ACHN (cell line): ENCODE data around the gene DNASE1L1.

ENCODE experiments used
- DNase-seq: peaks from one replicate; pipeline ENCODE4 v3.0.0-alpha.2; 2015
- in situ Hi-C: cut with HindIII; loops from 2 replicates; pipeline ENCODE4 v1.10.0; 2017; ENCODE audit warnings: low sequenced_read_pairs, low pct_ligation_motif_present, low pct_unique_long_range_greater_than_20kb

DNASE1L1 gene

DNA sequence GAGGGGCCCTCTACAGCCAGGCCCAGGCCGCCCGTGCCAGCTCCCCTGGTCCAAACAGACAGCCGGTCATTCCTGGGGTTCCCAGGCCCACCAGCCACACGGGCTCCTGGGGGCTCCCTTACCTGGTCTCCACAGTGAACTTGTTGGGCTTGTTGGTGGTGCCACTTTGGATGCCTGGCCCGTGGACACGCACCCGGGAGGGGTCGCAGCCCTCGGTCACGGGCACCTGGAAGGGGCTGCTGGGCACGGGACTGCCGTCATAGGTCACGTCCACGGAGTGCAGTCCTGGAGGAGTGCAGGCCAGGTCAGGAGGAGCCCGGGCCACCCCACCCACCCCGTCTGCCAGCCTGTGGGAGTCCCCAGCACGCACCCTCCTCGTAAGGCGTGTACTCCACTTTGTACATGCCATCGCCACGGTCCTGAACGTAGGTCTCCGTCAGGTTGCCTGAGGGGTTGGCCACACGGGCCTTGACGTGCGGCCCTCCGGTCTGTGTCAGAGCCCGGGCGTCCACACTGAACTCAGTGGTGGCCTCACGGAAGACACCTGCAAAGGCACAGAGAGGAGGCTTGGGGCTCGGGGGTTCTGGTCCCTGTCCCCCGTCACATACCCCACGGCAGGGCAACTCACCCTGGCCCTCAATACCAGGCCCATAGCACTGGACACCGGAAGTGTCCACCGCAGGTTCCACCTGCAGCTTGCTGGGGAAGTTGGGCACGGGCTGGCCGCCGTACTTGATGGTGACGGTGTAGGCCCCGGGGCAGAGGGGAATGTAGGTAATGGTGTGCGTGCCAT is 49.5 kb downstream of the DNASE1L1 start:
- in situ Hi-C loops = no loop called here
- no peak for DNase-seq

GRCh38 chrX:154358829-154359228 is 50.2 kb downstream of the DNASE1L1 start:
- in situ Hi-C loops = no loop called here
- DNase-seq = no peak

- DNase-seq = no peak
- in situ Hi-C loops = no loop called here
Measured at GRCh38 chrX:154358011-154358410, 51.0 kb downstream of the DNASE1L1 start.

DNA sequence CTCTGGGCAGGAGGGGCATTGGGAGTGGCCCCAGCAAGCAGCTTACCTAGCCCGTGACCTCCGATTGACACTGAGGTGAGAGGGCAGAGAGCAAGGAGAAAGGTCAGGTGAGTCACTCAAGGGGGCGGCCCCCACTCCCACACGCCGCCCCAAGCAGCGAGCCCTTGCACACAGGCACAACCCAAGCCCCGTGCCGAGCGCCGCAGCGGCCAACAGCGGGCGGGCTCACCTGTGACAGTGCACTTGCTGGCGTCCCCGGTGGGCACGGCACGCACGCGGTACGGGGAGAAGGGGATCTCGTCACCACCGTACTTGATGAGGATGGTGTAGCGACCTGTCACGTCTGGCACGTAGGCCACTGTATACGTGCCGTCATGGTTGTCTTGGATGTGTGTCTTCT is 51.8 kb downstream of the DNASE1L1 start:
- in situ Hi-C loops = no loop called here
- no peak for DNase-seq

DNA sequence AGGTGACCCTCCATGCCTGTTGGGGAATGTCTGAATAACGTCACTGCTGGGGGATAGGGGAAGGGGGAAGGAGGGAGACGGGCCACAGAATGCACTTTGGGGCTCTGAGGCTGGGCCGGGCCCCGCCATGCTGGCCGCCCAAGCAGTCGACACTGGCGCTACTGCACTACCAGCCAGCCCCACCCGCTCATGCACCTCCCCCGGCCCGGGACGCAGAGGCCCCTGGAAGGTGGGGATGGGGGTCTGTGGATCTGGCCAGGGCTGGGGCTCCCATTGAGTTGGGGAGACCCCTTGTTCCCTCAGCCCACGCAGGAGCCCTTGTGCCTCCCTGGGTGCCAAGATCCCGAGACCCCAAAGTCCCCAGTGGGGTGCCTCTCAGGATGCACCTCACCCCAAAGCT is 52.5 kb downstream of the DNASE1L1 start:
- no peak for DNase-seq

DNA sequence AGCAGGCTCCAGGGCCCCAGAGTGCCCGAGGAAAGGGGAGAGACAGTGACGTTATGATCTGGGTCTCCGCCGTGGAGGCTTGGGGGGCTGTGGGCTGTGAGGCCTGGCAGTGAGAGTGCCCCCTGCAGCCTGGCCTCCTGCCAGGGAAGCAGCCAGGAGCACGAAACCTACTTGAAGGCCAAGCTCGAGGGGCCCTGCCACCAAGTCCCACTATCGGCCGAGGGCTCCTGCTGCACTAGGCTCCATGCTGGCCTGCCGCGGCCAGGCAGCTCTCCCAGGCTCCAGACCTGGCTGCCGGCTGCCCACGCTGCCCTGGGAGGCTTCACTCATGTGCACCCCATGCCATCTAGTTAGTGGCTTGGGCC is 53.3 kb downstream of the DNASE1L1 start:
- no peak for DNase-seq
- in situ Hi-C loops = no loop called here

More for the DNA sequence above, 52.5 kb downstream of the DNASE1L1 start:
- in situ Hi-C loops = no loop called here

DNA sequence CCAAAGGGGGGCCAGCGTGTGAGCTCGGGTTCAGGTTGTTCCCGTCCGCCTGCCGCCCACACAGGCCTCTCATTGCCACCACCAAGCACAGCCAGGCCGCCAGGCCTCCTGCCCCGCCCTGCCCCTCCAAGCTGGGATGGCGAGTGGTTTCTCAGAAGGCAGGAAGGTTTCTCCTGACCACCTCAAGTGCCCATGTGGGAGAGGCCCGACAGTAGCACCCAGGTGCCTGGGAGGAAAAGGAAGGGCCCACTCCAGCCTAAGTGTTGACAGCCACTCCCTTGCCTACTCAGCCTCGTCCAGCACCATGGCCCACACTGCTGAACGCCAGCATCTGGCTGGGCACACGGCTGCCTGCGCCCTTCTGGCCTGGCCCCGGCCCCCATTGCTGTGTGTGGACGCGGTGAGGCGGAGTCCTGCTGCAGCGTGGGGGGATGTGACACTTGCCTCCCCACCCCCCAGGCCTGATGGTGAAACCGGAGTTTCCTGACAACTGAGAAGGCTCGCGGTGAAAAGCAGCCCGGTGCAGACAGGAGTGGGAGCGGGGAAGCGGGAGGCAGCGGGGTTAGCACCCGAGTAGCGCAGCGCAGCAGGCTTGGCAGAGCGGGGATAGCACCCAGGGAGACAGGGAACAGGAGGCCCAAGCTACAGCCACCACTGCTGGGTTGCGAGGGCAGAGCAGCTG is 53.8 kb downstream of the DNASE1L1 start:
- in situ Hi-C loops = no loop called here
- no peak for DNase-seq

GRCh38 chrX:154354516-154354915 is 54.5 kb downstream of the DNASE1L1 start:
- in situ Hi-C loops = no loop called here
- no peak for DNase-seq

DNA sequence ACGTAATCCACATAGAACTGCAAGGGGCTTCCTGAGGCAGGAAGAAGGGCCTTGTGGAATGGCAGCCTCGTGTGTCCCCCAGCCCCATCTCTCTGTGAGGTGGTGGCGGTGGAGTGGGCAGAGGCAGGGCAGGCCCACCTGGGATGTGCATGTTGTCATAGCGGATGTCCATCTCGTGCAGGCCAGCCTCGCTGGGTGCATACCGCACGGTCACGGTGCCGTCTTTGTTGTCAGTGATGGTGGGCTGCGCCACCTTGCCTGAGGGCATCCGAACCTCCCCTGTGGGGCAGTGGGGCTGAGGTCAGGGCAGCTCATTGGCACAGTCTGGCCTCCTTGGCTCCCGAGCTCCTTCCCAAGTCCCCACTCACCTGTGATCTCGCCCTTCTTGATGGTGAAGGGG is 55.0 kb downstream of the DNASE1L1 start:
- no peak for DNase-seq
- in situ Hi-C loops = no loop called here

DNA sequence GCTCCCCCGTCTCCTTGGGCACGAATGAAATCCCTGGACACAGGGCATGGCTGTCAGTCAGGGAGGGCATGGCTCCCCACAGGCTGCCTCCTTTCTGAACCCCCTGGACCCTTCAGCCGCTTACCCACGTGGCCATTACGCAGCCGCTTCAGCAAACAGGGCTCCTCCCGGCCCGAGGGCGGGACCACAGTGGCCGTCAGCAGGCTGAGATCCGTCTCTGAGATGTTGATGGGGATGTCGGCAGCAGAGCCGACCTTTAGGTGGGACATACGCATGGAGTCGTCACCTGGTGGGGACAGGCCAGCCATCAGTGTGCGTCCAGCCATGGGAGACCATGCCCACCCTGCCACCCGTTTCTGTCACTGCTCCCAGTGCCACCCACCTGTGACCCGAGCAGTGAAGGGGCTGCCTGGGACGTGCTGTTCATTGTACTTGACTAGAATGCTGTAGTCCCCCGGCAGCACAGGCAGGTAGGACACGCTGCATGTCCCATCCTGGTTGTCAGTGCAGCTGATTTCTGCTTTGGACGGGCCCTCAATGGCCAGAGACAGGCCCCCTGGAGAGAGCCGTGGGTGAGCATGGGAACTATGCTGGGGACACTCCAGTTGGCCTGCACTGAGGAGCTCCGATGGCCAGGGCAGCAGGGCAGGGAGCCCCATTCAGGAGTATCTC is 55.7 kb downstream of the DNASE1L1 start:
- in situ Hi-C loops = no loop called here
- no peak for DNase-seq

DNA sequence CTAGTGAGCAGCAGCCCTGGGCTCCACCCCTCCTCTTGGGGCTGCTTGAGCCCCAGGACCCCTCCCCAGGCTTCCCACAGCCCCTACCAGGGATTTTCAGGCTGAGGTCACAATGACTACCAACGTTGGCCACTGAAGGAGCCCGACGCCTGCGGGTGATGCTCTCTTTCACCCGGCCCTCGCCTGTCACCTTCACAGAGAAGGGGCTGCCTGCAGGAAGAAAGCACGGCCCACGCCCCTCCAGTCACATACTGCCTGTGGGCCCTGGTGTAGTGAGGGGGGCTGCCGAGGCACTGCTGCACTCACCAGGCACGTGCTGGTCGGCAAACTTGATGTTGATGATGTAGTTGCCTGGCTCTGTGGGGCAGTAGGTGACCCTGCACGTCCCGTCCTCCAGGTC is 56.6 kb downstream of the DNASE1L1 start:
- in situ Hi-C loops = no loop called here
- DNase-seq = no peak

DNA sequence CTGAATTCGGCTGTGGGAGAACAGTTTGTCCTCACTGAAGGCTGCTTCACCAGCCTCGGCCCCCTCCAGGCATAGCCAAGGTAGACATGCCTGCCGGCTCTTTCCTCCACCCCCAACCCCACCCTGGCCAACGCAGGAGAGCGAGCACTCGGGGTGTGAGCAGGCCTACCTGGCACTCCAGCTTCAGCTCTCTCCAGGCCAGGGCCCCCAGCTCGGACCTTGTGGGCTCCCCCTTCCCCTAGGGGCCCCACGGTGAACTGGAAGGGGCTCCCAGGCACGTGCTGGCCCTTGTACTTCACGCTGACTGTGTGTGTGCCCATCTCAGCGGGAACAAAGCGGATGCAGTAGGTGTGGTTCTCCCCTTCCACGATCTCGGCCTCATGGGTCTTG is 57.0 kb downstream of the DNASE1L1 start:
- in situ Hi-C loops = no loop called here
- DNase-seq = no peak
